DMS 273 (cell line): Measurements from ENCODE around the gene CAPN12.
"Not testable (repeated sequence)": the region's sequence is repeated elsewhere in the genome, so short reads cannot be mapped to it uniquely, and the experiment has no call there.

Experiments used
- DNase-seq: peaks from one replicate; lab custom pipeline; 2025; ENCODE audit not compliant: unreplicated experiment; lab: John Stamatoyannopoulos, UW

The CAPN12 gene, protein sequence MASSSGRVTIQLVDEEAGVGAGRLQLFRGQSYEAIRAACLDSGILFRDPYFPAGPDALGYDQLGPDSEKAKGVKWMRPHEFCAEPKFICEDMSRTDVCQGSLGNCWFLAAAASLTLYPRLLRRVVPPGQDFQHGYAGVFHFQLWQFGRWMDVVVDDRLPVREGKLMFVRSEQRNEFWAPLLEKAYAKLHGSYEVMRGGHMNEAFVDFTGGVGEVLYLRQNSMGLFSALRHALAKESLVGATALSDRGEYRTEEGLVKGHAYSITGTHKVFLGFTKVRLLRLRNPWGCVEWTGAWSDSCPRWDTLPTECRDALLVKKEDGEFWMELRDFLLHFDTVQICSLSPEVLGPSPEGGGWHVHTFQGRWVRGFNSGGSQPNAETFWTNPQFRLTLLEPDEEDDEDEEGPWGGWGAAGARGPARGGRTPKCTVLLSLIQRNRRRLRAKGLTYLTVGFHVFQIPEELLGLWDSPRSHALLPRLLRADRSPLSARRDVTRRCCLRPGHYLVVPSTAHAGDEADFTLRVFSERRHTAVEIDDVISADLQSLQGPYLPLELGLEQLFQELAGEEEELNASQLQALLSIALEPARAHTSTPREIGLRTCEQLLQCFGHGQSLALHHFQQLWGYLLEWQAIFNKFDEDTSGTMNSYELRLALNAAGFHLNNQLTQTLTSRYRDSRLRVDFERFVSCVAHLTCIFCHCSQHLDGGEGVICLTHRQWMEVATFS

DNA sequence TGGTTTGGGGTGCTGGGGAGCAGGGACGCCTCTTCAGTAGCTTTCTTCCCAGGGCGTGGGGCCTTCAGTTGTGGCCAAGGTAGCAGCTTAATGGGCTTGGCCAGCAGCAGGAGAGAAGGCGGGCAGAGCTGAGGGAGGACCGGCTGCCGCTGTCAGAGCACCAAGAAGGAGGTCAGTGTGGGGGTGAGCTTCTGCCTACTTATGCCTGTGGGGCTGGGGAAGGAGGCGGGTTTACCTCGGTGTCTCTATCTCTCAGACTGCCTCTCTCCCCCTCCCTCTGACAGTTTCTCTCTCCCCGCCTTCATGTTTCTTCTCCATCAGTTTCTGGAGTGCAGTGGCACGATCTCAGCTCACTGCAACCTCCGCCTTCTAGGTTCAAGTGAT, at the start of gene CAPN12:
CAPN12 (minus strand) TSS at position 177 of the 384 bp plus-strand sequence. CDS start 309 bp downstream, outside the sequence.
- DNase-seq: no peak

DNA sequence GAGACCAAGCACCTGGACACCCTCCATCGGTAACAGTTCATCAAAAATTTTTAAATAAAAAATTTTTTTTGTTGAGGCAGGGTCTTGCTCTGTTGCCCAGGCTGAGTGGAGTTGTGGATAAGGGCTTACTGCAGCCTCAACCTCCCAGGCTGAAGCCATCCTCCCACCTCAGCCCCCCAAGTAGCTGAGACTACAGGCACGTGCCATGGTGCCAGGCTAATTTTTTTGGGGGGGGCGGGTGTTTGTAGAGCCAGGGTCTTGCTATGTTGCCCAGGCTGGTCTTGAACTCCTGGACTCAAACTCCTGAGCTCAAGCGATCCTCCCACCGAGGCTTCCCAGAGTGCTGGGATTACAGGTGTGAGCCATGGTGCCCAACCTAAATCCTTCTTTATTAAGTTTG, 49.4 kb upstream of the CAPN12 start:
- no peak for DNase-seq

DNA sequence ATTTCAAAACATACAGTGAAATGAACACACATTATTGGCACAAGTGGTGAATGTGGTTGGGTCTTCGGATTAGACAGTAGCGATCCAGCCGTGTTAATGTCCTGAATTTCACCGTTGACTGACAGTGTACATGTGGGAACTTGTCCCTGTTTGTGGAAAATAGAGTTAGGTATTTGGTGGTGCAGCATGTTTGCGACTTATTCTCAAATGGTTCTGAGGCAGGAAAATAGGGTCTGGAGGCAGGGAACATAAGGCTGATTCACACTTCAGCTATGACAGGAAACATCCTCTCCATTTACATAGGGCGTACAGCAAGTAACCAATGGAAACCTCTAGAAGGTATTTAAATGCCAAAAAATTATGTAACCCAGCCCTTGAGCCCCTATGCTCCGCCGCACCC, 48.9 kb upstream of the CAPN12 start:
- DNase-seq: peak; percentile 23

DNA sequence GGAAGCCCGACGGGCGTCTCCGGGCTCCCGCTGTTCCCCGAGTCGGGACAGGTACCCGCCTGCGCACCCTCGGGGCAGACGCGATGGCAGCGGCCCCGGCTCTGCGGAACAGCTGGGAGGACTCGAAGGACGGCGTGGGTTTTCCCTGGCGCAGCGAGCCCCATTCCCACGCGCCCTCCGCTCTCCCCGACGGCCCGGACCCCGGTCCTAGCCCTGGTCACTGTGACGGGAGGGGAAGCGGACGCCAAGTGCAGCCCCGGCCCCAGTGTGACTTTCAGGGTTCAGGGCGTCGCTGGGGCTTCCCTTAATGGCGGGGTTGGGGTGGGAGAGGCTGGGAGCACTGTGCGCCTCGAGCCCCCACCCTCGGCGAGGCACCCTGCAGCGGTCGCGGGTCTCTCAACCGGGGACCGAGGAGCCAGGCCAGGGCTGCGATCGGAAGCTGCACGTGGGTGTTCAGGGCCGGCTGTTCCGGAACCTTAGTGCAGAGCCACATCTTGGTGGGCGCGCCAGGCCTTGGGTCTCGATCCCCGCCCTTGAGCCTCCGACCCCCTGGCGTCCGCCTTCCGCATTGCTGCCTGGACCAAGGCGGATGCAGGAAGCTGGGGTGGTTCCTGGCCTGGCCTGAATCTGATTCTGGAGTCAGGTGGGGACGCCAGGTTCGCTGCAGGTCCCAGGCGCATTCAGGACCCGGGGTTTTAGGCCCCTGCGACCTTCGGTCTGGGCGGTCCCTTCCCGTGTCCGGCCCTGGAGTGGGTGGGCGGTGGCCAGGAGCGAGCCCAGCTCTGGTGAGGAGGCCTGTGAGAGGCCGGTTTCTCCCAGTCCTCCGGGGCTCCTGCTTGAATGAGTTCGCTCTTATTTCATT, 48.2 kb upstream of the CAPN12 start:
- no peak for DNase-seq

DNA sequence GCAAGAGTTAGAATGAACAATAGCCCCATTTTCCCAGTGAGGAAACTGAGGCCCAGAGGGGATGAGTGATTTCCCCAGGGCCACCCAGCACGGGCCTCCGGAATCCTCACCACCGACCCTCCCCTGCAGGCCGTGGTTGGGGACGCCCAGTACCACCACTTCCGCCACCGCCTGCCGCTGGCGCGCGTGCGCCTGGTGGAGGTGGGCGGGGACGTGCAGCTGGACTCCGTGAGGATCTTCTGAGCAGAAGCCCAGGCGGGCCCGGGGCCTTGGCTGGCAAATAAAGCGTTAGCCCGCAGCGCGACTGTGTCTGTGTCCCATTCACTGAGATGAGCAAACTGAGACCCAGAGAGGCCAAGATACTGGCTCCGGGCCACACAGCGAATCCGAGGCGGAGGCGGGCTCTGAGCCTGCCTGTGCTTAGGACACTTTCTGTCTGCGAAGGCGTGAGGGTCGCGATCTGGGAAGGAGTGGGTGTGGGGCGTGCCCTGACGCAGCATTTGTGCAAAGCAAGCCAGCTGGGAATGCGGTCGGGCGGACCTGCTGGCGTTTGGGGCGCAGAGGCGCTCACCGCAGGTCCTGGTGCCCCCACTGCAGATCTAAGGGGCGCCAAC, 47.3 kb upstream of the CAPN12 start:
- not testable (repeated sequence) for DNase-seq

DNA sequence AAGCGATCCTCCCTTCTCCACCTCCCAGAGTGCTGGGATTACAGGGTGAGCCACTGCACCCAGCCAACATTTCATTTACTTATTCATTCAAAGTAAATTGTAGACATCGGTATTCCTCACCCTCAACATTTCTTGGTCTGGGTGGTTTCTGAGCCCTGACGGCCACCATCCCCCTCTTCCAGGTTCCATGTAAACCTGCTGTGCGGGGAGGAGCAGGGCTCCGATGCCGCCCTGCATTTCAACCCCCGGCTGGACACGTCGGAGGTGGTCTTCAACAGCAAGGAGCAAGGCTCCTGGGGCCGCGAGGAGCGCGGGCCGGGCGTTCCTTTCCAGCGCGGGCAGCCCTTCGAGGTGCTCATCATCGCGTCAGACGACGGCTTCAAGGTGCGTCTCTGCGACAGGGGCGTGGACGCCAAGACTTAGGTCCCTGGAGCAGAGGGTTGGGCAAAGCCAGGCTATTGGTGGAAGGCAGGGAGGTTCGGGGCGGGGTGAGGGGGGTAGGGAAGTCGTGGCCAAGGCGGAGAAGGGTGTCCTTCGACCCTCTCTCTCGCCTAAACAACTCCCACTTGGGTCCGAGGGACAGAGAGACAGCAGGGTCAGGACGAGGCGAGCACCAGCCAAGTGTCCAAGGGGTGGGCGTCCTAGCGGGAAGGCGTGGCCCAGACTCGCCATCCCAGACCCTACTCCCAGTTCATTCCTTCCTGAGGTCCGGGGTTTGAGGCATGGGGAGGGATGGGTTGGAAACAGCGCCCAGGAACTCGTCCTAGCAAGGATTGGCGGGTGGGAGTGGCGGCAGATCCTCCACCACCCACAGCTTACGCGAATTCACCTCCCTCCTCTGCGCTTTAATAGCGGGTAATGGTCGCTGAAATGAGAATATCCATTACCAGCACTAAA, 46.5 kb upstream of the CAPN12 start:
- DNase-seq: not testable (repeated sequence)

DNA sequence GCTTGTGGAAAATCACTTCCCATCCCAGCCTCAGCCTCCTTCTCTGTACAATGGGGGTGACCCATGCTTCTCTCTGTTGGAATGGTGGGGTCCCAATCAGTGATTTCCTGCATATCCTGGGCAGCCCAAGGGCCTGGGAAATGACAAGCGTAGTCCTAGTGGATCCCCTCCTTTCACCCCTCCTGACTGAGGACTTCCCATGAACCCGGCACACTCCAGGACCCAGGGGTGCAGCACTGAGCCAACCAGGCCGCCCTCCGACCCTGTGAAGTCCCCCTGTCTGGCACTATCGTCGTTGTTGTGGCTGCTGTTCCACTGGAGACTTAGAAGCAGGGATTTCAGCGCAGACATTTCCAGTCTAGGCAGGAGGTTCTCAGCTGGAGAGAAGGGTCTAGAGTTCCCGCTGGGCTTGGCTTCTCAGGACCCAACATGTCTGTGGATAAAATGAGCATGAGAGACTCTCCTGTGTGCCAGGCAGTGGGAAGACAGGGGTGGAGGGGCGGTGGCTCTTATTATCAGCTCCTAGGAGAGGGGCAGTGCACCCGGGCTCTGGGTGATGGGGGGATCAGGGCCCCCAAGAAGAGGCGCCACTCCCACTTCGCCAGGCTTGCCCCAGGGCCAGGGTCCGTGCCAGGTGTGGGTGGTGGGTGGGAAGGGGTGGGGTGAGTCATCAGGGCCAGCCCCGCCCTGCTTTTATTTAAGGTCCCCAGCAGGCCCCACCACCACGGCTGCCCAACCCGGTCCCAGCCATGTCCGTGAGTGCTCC, 44.4 kb upstream of the CAPN12 start, which contains the start of gene LGALS7B:
LGALS7B (plus strand) TSS at position 723 of the 766 bp plus-strand sequence; CDS start at position 750, 27 bp downstream.
- DNase-seq: no peak

DNA sequence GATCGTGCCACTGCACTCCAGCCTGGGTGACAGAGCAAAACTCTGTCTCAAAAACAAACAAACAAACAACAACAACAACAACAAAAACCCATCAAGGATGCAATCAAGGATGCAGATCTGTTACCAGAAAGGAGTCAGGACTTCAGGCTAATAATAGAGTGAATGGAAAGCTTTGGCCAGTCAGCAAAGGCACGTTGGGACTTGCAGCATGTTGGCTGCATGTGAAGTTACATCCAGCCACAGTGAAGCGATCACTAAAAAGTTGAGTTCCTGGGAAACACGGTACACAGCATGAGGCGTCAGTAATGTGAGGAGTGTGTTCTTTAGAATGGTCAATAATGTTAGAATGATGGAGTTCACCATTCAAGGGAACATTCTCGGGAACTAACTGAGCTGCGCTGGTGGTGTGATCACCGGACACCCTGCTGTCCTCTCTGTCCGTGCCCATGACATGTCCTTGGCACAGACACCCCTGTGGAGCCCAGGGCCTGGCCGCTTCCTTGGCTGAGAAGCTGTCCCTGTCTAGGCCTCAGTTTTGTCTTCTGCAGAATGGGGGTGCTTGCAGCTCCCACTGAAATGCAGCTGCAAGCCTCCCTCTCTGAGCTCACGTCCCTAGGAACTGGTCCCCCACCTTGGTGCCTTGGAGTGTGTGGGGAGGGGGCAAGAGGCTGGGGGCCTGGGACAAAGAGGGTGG, 42.4 kb upstream of the CAPN12 start:
- DNase-seq: peak; percentile 32

DNA sequence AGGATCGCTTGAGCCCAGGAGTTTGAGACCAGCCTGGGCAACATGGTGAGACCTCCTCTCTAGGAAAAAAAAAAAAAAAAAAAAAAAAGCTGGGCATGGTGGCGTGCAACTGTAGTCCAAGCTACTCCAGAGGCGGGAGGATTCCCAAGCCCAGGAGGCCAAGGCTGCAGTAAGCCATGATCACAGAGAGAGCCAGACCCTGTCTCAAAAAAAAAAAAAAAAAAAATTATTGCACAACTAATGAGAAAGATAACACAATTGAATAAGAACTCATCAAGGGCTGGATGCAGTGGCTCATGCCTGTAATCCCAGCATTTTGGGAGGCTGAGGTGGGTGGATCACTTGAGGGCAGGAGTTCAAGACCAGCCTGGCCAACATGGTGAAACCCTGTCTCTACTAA, 41.8 kb upstream of the CAPN12 start:
- not testable (repeated sequence) for DNase-seq

DNA sequence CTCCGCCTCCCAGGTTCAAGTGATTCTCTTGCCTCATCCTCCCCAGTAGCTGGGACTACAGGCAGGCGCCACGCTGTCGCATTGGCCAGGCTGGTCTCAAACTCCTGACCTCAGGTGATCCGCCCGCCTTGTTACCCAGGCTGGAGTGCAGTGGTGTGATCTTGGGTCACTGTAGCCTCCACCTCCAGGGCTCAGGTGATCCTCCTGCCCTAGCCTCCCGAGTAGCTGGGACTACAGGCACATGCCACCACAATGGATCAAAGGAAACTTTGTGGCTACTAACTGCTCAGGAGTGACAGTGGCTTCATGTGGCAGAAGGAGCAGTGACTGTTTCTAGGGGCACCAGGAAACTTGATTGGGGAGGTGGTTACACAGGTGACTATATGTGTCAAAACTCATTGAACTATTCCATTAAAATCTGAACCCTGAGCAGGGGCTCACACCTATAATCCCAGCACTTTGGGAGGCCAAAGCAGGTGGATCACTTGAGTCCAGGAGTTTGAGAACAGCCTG, 41.0 kb upstream of the CAPN12 start:
- no peak for DNase-seq

DNA sequence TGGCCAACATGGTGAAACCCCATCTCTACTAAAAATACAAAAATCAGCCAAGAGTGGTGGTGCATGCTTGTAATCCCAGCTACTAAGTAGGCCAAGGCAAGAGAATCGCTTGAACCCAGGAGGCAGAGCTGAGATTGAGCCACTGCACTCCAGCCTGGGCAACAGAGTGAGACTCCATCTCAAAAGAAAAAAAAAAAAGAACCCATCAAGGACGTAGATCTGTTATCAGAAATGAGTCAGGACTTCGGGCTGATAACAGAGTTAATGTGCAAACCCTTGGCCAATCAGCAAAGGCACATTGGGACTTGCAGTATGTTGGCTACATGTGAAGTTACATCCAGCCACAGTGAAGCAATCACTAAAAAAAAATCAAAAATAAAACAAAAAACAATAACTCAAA, 40.0 kb upstream of the CAPN12 start:
- no peak for DNase-seq

DNA sequence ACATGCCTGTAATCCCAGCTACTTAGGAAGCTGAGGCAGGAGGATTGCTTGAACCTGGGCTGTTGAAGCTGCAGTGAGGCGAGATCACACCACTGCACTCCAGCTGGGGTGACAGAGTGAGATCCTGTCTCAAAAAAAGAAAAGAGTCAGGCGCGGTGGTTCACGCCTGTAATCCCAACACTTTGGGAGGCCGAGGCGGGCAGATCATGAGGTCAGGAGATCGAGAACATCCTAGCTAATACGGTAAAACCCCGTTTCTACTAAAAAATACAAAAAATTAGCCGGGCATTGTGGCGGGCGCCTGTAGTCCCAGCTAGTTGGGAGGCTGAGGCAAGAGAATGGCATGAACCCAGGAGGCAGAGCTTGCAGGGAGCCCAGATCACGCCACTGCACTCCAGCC, 37.9 kb upstream of the CAPN12 start:
- DNase-seq: not testable (repeated sequence)

DNA sequence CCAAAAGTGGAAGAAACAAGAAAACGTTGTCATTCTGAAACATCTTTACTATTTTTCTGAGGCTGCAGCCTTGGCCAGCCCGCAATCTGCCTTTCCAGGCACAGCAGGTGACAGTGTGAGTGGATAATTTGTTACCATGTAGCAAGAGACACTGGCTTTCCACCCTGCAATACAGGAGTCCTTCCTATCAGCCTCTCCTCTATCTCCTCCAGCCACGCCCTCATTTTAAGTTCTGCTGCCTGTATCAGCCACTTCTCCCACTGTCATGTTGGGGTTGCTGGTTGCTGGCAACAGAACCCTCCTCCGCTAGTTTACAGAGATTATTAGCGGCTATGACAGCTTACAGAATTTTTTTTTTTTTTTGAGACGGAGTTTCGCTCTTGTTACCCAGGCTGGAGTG, 36.8 kb upstream of the CAPN12 start:
- no peak for DNase-seq

DNA sequence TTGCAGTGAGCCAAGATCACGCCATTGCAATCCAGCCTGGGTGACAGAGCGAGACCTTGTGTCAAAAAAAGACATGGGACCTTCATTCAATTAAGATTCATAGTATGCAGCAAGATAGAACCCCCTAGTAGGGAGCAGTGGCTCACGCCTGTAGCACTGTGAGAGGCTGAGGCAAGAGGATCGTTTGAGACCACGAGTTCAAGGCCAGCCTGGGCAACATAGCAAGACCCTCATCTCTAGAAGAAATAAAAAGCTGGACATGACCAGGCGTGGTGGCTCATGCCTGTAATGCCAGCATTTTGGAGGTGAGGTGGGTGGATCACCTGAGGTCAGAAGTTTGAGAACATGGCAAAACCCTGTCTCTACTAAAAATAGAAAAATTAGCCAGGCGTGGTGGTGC, 36.2 kb upstream of the CAPN12 start:
- no peak for DNase-seq

DNA sequence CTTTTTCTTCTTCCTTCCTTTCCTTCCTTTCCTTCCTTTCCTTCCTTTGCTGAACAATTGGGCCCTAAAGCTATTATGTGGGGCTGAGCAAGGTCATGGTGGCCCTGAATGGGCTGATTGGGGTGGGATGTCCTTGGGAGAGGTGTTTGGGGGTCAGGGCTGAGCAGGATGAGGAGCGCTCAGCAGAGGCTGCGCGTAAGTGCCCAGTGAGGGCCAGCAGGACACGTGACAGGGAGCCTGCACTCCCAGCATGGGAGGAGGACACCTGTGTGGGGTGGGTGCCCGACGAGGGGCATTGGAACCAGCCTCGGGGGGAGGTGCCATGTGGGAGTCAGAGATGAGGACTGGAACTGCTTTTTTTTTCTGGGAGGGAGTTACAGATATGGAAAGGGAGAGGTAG, 34.5 kb upstream of the CAPN12 start:
- no peak for DNase-seq

DNA sequence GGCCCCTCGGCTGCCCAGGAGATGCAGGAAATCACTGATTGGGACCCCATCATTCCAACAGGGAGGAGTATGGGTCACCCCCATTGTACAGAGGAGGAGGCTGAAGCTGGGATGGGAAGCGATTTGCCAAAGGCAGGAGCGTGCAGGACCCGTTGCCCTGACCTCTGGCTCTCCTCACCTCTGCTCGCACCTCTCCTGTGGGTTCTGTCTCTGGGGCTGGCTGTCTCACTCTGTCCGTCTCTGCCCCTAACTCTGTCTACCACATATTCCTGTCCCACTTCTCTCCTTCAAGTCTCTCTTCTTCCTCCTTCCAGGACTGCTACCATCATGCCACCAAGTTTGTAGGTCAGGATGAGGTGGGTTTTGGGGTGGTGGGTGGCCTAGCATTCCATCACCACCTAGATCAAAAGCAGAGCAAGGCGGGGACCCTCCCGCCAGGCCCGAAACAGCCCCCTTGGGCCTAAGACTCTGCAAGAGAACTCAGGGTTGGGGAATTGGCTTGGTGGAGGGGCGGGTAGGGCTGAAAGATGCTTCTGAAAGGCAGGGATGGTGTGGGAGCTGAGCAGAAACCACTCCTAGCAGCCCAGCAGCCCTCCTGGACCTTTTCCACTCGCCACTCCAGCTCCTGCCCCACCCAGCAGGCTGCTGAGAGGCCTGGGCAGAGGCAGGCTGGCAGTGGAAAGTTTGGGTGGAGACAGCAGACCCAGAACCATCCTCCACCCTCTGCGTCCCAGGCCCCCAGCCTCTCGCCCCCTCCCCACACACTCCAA, 30.1 kb upstream of the CAPN12 start:
- DNase-seq: no peak

DNA sequence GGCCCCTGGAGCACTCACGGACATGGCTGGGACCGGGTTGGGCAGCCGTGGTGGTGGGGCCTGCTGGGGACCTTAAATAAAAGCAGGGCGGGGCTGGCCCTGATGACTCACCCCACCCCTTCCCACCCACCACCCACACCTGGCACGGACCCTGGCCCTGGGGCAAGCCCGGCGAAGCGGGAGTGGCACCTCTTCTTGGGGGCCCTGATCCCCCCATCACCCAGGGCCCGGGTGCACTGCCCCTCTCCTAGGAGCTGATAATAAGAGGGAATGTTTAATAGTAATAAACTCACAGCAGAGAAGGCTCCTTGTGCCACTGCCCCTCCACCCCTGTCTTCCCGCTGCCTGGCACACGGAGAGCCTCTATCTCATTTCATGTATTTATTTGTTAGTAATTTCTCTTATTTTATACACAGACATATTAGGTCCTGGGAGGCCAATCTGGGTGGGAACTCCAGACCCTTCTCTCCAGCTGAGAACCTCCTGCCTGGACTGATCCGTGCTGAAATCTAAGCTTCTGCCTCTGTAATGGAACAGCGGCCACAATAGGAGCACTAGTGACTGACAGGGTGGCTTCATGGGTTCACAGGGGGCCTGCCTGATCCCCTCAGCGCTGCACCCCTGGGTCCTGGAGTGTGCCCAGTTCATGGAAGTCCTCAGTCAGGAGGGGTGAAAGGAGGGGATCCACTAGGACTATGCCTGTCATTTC, 29.3 kb upstream of the CAPN12 start, which contains the start of gene LGALS7:
LGALS7 (minus strand) TSS at position 49 of the 709 bp plus-strand sequence; CDS start at position 24, 25 bp downstream.
- DNase-seq: no peak
